ENCODE results near the gene BNIP5.

Gene BNIP5, protein sequence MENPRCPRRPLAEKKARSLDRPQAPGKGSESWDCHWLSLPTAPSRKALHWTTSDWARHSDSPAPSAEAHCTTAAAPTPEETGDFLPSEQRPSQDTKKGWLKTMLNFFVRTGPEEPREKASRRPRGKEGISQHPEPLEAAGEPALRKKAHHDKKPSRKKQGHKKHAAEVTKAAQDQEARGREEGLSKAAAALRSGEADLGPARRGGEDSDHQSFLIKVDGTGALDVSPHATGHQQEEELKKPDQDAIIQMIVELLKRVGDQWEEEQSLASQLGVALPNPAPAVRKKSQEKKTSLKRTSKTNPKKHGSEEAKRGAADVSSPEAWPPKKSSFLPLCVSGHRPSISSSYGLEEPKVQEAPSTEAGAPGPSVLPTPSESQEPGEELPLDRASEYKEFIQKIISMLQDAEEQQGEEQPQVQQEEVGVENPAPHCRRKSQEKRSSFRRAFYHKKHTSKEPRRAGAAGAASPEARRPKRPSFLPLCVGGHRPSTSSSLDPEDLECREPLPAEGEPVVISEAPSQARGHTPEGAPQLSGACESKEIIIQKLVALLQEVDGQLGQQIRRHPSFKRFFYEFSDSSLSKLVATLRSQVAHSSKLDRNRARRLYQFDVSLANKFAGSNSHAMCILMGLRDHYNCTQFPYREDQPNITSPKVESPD

DNA sequence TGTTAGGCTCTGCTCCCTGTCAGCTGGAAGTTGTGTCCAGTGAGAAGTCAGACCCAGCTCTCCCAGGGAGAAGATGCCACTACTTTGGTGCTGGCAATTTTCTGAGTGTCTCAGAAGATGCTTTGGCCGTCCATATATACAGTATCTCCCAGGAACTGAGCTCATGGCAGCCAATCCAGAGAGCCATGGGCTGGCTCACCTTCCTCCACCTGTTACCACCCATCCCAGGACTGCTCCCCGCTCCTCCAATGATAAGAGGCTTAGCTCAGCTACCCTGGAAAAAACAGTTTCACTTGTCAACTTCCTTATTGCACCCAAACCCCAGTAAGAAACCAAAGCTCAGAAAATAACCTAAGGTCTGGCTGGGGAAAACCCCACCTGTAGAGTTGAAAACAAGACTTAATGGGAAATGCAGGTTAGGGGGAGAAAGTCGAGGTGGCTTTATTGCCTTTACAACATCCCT is at the start of gene BNIP5:
Gene BNIP5 (minus strand): TSS at position 110 of the 463 bp plus-strand sequence. CDS start 6,198 bp downstream, outside the sequence.
- Histone ChIP-seq H3K9me3 (ENCODE audit: control insufficient read depth in 1 of 2, low read length in 2 of 2) (no peaks in the 10 kb centered on the region), H3K4me3 (ENCODE audit: low read depth in 1 of 2, low read length in 2 of 2) (peak within 1 kb of the TSS in 1 of 2 donors; percentile 38), H3K36me3 (ENCODE audit: control insufficient read depth in 1 of 2, insufficient read depth in 2 of 2, low read length in 2 of 2) (no peaks in the 10 kb centered on the region), H3K27ac (ENCODE audit: low read length) (peak within 1 kb of the TSS; percentile 74), H3K4me1 (ENCODE audit: control insufficient read depth in 1 of 2, insufficient read depth in 2 of 2, low read length in 2 of 2) (peaks cover 0 to 7% of the 10 kb centered on the region in 2 donors), H3K27me3 (ENCODE audit: low read depth, low read length) (peaks cover 3% of the 10 kb centered on the region)

DNA sequence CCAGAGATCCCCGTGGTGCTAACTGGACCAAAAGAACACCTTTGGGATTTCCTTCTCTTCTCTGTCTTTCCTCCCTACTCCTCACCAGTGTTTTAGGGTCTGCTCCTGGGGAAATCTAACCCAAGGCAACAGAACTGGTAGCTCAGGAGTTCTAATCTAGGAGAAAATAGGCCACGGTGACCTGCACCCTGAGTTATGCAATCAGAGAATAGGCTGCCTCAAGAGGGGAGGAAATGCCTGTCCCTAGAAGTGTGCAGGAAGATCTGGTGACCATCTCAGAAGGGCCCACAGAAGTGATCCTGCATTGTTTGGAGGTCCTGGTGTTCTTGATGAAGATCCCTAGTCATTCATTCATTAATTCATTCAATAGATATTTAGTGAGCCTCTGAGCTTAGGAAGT is 47.4 kb upstream of the BNIP5 start:
- Histone ChIP-seq H3K4me3 (ENCODE audit: low read depth in 1 of 2, low read length in 2 of 2) (no peak overlapping the region), H3K4me1 (ENCODE audit: control insufficient read depth in 1 of 2, insufficient read depth in 2 of 2, low read length in 2 of 2) (peaks cover 0 to 7% of the 10 kb centered on the region in 2 donors), H3K9me3 (ENCODE audit: control insufficient read depth in 1 of 2, low read length in 2 of 2) (no peaks in the 10 kb centered on the region), H3K36me3 (ENCODE audit: control insufficient read depth in 1 of 2, insufficient read depth in 2 of 2, low read length in 2 of 2) (no peaks in the 10 kb centered on the region), H3K27me3 (ENCODE audit: low read depth, low read length) (no peaks in the 10 kb centered on the region), H3K27ac (ENCODE audit: low read length) (no peak overlapping the region)

GRCh38 chr6:36383606-36384005 is 46.9 kb upstream of the BNIP5 start:
- Histone ChIP-seq H3K9me3 (ENCODE audit: control insufficient read depth in 1 of 2, low read length in 2 of 2) (no peaks in the 10 kb centered on the region), H3K27ac (ENCODE audit: low read length) (no peak overlapping the region), H3K4me3 (ENCODE audit: low read depth in 1 of 2, low read length in 2 of 2) (no peak overlapping the region), H3K36me3 (ENCODE audit: control insufficient read depth in 1 of 2, insufficient read depth in 2 of 2, low read length in 2 of 2) (no peaks in the 10 kb centered on the region), H3K27me3 (ENCODE audit: low read depth, low read length) (no peaks in the 10 kb centered on the region), H3K4me1 (ENCODE audit: control insufficient read depth in 1 of 2, insufficient read depth in 2 of 2, low read length in 2 of 2) (peaks cover 0 to 7% of the 10 kb centered on the region in 2 donors)

DNA sequence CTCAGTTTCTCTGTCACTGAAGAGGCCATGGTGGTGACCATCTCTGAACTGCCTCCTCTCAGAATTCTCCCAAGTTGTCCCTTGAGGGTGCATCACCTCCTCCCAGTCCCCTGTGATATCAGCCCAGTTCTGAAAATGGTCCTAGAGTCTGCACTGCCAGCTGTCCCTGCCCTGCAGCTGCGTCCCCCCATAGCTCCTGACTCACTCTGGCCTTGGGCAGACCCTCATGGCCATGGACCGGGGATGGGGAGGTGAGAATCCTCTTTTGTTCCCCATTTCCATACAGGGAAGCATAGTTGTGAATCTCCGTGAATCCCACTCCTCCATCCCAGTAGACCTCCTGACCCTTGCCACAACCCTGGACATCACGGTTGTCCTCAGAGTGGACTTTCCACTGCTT is 46.3 kb upstream of the BNIP5 start:
- no peak overlapping the region for H3K4me3 ChIP-seq (ENCODE audit: low read depth in 1 of 2, low read length in 2 of 2)
- no peak overlapping the region for H3K27ac ChIP-seq (ENCODE audit: low read length)
- H3K4me1 ChIP-seq (ENCODE audit: control insufficient read depth in 1 of 2, insufficient read depth in 2 of 2, low read length in 2 of 2): peaks cover 0 to 3% of the 10 kb centered on the region in 2 donors
- H3K36me3 ChIP-seq (ENCODE audit: control insufficient read depth in 1 of 2, insufficient read depth in 2 of 2, low read length in 2 of 2): no peaks in the 10 kb centered on the region
- no peaks in the 10 kb centered on the region for H3K9me3 ChIP-seq (ENCODE audit: control insufficient read depth in 1 of 2, low read length in 2 of 2)
- H3K27me3 ChIP-seq (ENCODE audit: low read depth, low read length): no peaks in the 10 kb centered on the region

DNA sequence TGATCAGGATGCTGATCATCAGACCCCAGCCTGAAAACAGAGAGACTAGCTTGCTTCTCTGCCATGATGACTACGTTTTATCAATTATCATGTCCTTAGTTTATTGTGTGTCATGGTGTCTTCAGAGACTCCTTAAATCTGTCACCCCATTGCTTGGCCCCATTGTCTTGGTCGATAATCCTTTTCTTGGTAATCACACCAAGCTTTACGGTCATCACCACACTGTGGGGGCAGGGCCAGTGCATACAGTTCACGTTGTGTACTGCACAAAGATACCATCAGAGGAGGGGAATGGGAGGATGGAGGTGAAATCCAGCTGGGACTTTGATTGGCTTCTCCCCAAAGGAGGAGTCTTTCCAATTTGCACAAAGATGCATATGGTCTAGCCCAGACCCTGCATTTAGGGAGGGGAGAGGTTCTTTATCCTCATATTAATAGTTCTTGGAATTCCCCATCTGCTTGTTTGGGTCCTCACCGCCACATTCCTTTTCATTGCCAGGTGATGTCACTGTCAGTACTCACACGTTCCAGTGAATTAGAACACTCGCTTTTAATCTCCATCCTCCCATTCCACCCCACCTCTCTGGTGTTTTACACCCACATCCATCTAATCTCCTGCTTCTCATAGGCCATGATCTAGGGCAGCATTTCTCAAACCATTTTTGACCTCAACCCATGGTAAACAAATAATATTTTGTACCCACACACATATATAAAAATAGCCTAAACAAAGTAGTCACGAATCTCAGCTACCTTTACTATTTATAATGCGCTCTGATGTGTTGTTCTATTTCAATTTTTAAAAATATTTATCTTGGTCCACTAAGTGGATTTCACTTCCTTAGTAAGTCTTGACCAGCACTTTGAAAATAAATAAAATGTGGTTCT is 45.1 kb upstream of the BNIP5 start:
- H3K4me3 ChIP-seq (ENCODE audit: low read depth in 1 of 2, low read length in 2 of 2): no peak overlapping the region
- no peaks in the 10 kb centered on the region for H3K36me3 ChIP-seq (ENCODE audit: control insufficient read depth in 1 of 2, insufficient read depth in 2 of 2, low read length in 2 of 2)
- H3K9me3 ChIP-seq (ENCODE audit: control insufficient read depth in 1 of 2, low read length in 2 of 2): no peaks in the 10 kb centered on the region
- no peaks in the 10 kb centered on the region for H3K4me1 ChIP-seq (ENCODE audit: control insufficient read depth in 1 of 2, insufficient read depth in 2 of 2, low read length in 2 of 2)
- H3K27me3 ChIP-seq (ENCODE audit: low read depth, low read length): no peaks in the 10 kb centered on the region
- H3K27ac ChIP-seq (ENCODE audit: low read length): no peak overlapping the region

- no peak overlapping the region for H3K27ac ChIP-seq (ENCODE audit: low read length)
Measured at GRCh38 chr6:36380166-36380565, 43.5 kb upstream of the BNIP5 start.

GRCh38 chr6:36378936-36379335 is 42.2 kb upstream of the BNIP5 start:
- H3K9me3 ChIP-seq (ENCODE audit: control insufficient read depth in 1 of 2, low read length in 2 of 2): no peaks in the 10 kb centered on the region
- H3K27ac ChIP-seq (ENCODE audit: low read length): no peak overlapping the region
- H3K27me3 ChIP-seq (ENCODE audit: low read depth, low read length): no peaks in the 10 kb centered on the region
- no peaks in the 10 kb centered on the region for H3K4me1 ChIP-seq (ENCODE audit: control insufficient read depth in 1 of 2, insufficient read depth in 2 of 2, low read length in 2 of 2)
- no peaks in the 10 kb centered on the region for H3K36me3 ChIP-seq (ENCODE audit: control insufficient read depth in 1 of 2, insufficient read depth in 2 of 2, low read length in 2 of 2)
- no peak overlapping the region for H3K4me3 ChIP-seq (ENCODE audit: low read depth in 1 of 2, low read length in 2 of 2)

More at GRCh38 chr6:36380166-36380565, 43.5 kb upstream of the BNIP5 start:
- no peak overlapping the region for H3K4me3 ChIP-seq (ENCODE audit: low read depth in 1 of 2, low read length in 2 of 2)
- no peaks in the 10 kb centered on the region for H3K4me1 ChIP-seq (ENCODE audit: control insufficient read depth in 1 of 2, insufficient read depth in 2 of 2, low read length in 2 of 2)
- H3K27me3 ChIP-seq (ENCODE audit: low read depth, low read length): no peaks in the 10 kb centered on the region
- H3K36me3 ChIP-seq (ENCODE audit: control insufficient read depth in 1 of 2, insufficient read depth in 2 of 2, low read length in 2 of 2): no peaks in the 10 kb centered on the region
- no peaks in the 10 kb centered on the region for H3K9me3 ChIP-seq (ENCODE audit: control insufficient read depth in 1 of 2, low read length in 2 of 2)

DNA sequence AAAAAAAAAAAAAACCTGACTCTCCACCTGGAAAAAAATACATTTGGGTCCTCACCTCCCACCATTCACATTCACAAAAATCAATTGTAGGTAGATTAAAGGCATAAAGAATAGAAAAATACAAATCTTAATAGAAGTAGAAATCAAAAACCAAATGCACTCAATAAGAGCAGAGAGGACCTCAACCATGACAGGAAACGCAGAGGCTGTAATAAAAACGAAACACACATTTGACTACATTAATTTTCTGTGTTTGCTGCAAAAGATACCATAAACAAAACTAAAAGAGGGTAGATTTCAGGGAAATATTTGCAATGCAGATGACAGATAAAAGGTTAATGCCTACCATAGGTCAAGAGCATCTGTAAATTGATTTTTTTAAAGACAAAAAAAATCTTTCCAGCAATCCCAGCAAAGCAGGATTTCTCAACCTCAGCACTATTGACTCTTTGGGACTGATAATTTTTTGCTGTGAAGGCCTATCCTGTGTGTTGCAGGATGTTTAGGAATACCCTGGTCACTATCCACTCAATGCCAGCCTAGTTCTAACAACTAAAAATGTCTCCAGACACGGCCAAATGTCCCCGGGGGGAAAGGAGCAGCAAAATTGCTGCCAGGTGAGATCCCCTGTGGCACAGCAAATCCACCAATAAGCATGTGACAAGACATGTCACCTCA is 41.7 kb upstream of the BNIP5 start:
- no peaks in the 10 kb centered on the region for H3K36me3 ChIP-seq (ENCODE audit: control insufficient read depth in 1 of 2, insufficient read depth in 2 of 2, low read length in 2 of 2)
- H3K27me3 ChIP-seq (ENCODE audit: low read depth, low read length): no peaks in the 10 kb centered on the region
- H3K27ac ChIP-seq (ENCODE audit: low read length): no peak overlapping the region

GRCh38 chr6:36377594-36377993 is 40.9 kb upstream of the BNIP5 start:
- Histone ChIP-seq H3K4me3 (ENCODE audit: low read depth in 1 of 2, low read length in 2 of 2) (no peak overlapping the region), H3K36me3 (ENCODE audit: control insufficient read depth in 1 of 2, insufficient read depth in 2 of 2, low read length in 2 of 2) (no peaks in the 10 kb centered on the region), H3K27ac (ENCODE audit: low read length) (no peak overlapping the region), H3K4me1 (ENCODE audit: control insufficient read depth in 1 of 2, insufficient read depth in 2 of 2, low read length in 2 of 2) (no peaks in the 10 kb centered on the region), H3K9me3 (ENCODE audit: control insufficient read depth in 1 of 2, low read length in 2 of 2) (no peaks in the 10 kb centered on the region), H3K27me3 (ENCODE audit: low read depth, low read length) (no peaks in the 10 kb centered on the region)

More for the DNA sequence above, 41.7 kb upstream of the BNIP5 start:
- Histone ChIP-seq H3K9me3 (ENCODE audit: control insufficient read depth in 1 of 2, low read length in 2 of 2) (no peaks in the 10 kb centered on the region), H3K4me1 (ENCODE audit: control insufficient read depth in 1 of 2, insufficient read depth in 2 of 2, low read length in 2 of 2) (no peaks in the 10 kb centered on the region), H3K4me3 (ENCODE audit: low read depth in 1 of 2, low read length in 2 of 2) (no peak overlapping the region)

DNA sequence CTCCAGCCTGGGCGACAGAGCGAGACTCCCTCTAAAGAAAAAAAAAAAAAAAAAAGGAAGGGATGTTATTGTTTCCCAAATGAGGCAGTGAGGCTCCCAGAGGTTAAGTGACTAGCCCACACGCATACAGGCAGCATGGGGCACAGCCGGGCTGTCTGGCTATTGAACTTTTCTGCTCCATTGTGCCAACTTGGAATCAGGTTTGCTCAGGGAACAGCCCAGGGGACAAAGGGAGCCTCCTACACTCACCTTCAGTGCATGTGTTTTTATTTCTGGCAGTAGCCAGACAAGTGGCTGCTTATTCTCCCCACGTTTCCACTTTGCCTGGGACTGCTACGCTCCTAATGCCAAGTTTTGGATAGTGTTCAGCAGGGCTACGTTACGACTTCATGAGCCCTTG is 40.1 kb upstream of the BNIP5 start:
- Histone ChIP-seq H3K4me1 (ENCODE audit: control insufficient read depth in 1 of 2, insufficient read depth in 2 of 2, low read length in 2 of 2) (no peaks in the 10 kb centered on the region), H3K4me3 (ENCODE audit: low read depth in 1 of 2, low read length in 2 of 2) (no peak overlapping the region), H3K36me3 (ENCODE audit: control insufficient read depth in 1 of 2, insufficient read depth in 2 of 2, low read length in 2 of 2) (no peaks in the 10 kb centered on the region), H3K9me3 (ENCODE audit: control insufficient read depth in 1 of 2, low read length in 2 of 2) (no peaks in the 10 kb centered on the region), H3K27me3 (ENCODE audit: low read depth, low read length) (no peaks in the 10 kb centered on the region), H3K27ac (ENCODE audit: low read length) (no peak overlapping the region)

Data from muscle layer of duodenum (tissue), 2 donors.